Activated CD8-positive, alpha-beta memory T cell treated with anti-CD3 and anti-CD28 coated beads, Interleukin-2, amount 50 U/mL, for 1 hour (primary cell): Measurements from ENCODE around the gene SMARCC2.
"Not testable (repeated sequence)": the region's sequence is repeated elsewhere in the genome, so short reads cannot be mapped to it uniquely, and the experiment has no call there.

Experiments used
- DNase-seq: peaks from one replicate; pipeline ENCODE4 v3.0.0-alpha.2; 2020; ENCODE audit errors: extremely low read depth

The SMARCC2 gene

DNA sequence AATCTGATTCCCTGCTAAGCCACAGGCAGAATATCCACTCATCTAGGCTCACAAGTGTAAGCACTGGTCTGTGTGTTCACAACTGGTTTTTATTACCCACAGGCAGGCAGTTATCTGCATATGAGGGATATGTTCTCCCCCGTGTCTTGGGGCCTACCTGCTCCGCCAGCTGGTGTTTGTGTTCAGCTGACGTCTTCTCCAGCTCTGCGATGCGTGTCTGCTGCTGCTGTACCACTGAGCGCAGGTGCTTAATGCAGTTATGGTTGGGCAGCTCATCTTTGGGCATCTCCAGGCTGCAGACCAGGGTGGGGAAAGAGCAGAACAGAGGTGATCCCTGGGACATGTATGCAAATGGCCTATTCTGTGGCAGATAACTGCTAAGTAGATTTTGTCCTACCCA is 18.7 kb upstream of the SMARCC2 start:
- DNase-seq: no peak

DNA sequence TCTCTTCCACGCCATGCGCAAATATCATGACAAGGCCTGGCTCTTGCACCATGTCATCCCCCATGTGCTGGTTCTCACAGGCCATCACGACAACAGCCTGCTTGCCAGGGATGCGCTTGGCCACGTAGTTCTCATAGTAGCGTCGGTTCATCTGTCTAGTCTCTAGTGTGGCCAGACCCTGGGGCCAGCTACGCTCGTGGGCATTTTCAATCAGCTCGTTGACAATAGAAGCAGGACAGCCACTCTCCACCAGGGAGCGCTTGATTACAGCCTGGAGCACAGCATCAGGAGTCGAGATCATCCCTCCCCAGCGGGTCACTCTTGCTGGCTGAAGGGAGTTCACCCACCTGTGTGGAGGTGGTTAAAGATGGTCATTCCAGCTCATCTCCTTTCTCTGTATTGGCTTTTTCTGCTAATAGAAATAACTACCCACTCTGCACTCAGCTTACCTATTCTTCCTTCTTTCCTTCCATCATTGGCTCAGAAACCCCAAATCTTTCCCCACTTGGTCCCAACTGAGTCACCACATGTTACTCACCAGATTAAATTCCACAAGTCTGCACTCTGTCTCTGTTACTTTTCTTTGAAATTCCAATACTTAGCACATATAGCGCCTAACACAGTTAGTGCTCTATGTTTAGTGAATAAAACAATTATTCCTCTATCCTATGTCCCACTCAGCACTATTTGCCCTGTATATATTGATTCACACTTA is 17.3 kb upstream of the SMARCC2 start:
- DNase-seq: no peak

DNA sequence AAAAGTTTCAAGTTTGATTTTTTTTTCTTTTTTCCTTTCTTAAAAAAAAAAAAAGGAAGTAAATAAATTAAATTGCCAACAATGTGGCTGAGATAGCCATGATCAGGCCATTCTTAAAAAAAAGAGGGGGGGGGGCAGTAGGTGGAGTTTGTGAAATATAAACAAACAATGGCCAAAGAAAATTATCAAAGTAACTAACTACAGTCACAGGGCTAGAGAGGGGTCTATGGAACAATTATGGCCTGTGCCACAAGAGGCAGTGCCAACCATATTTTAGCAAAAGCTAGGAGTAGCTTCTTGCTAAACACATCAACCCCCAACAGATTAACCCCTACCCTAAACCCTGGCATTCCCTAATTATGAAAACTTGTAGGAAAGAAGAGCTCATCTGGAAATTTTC is 16.2 kb upstream of the SMARCC2 start:
- no peak for DNase-seq

DNA sequence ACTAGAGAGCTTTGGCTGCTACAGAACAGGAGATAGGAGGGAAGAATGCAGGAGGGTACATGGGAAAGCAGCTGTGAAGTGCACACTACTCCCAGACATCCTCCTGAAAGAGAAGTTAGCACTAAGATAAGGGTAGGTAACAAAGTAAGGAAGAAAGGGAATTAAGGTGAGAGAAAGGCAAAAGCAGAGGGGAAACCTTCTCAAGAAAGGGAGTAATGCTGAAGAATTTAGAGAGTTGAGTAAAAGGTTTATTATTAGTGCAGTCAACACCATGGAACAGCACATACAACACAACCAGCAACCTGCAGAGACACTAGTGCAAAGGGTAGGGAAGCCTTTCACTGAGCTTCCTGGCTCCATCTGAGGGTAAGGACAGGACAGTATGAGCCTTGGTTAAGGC is 15.0 kb upstream of the SMARCC2 start:
- no peak for DNase-seq

DNA sequence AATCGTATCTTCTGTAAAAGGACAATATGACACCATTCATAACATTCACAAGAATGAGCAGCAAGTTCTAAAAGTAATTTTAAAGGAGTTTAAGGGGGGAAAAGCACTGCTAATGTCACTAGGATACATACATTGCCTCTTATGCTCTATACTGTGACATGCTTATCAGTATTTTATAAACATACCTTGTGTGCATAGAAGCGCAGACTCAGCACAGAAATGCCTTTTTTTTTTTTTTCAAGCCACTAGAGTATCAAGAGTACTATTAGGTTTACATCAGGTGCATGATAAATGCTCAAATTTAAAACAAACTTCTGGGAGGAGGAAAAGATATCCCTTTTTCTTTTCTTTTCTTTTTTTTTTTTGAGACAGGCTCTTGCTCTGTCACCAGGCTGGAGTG is 13.6 kb upstream of the SMARCC2 start:
- DNase-seq: no peak

DNA sequence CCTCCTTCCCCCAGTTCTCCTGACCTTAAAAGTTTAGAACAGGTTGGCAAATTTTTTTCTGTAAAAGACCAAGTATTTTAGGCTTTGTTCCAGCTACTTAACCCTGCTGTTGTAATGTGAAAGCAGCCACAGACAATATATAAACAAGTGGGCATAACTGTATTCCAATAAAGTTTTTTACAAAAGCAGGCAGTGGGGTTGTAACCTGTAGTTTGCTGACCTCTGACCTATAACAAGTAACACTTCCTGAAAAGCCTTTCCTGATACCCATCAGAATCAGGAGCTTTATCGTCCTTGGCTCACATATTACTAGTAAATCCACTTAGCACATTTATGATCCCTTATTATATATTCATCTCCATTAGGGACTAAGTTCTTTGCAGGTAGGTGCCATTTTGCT is 13.1 kb upstream of the SMARCC2 start:
- no peak for DNase-seq

DNA sequence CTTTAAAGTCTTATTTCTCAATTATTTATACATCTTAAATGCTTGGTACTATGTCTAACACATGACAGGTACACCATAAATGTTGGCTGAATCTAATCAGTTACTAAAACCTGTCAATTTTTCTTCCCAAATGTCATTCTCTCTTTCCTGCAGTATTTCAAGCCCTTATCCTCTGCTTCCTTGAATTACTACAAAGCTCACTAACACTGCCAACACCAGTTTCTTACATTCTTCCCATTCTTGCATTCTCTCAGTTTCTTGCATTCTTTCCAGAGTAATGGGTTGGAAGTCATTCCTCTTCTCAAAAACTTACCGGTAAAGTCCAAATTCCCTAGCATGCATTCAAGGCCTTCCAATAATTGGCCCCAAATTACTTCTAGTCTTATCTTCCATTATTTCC is 9.6 kb upstream of the SMARCC2 start:
- no peak for DNase-seq

DNA sequence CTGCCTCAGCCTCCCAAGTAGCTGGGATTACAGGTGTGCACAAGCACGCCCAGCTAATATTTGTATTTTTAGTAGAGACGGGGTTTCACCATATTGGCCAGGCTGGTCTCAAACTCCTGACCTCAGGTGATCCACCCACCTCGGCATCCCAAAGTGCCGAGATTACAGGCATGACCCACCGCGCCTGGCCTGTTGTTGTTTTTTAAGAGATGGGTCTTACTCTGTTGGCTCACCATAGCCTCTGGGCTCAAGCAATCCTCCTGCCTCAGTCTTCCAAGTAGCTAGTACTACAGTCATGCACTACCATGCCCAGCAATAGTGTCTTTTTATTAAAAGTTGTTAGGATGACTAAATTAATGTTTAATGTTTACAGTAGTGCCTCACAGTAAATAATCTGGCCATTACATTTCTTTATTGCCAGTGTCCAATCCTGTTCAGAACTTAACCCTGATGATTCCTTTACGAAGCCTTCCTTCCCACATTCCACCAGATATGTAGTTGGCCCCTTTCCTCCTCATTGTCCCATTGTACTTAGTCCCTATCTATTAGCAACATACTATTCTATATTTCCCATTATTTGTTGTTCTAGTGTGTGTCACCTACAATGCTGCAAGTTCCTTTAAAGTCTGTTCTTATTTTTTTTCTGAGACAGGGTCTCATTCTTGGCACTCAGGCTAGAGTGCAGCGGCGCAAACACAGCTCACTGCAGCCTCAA is 8.8 kb upstream of the SMARCC2 start:
- DNase-seq: no peak

DNA sequence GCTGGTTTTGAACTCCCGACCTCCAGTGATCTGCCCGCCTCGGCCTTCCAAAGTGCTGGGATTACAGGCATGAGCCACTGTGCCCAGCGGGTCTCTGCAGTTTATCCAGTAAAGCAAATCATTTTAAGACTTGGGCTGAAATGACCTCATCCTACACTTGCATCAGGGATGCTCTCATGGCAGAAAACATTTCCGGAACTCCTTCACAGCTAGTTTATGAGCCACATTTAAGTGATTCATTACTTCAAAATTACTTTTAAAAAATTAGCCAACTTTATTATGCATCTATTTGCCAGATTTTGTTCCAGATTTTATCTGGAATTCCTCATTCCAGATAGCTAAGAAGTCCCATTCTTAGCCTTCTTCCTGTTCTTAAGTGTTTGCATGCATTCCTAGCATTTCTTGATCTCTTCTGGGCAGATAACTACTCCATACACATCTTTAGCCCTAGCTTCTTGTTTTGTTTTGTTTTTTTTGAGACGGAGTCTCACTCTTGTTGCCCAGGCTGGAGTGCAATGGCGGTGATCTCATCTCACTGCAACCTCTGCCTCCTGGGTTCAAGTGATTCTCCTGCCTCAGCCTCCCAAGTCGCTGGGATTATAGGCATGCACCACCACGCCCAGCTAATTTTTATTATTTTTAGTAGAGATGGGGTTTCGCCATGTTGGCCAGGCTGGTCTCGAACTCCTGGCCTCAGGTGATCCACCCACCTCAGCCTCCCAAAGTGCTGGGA is 7.7 kb upstream of the SMARCC2 start:
- DNase-seq: not testable (repeated sequence)

DNA sequence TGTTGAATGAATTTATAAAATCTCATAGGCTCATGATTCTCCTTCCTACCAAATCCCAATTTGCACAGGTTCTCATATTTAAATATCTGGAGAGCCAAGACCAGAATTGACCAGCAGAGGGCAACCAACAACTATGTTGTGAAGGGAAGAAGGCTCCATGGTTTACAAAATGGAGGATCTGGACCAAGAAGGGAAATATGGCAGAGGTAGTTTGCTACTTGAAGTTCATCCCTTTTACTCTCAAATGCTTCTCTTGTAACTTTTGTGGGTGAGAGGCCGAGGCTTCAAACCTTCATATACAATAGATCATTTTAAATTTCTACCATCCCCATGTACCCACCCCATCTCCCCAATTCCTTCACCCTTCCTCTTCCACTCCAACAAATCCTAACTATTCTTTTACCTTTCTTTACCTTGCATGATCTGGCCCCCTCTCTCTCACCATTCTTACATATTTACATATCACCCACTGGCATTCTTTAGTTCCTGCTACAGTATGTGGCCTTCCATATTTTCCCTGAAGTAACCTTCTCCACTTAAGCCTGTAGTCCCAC is 3.8 kb upstream of the SMARCC2 start:
- DNase-seq: peak; percentile 56

DNA sequence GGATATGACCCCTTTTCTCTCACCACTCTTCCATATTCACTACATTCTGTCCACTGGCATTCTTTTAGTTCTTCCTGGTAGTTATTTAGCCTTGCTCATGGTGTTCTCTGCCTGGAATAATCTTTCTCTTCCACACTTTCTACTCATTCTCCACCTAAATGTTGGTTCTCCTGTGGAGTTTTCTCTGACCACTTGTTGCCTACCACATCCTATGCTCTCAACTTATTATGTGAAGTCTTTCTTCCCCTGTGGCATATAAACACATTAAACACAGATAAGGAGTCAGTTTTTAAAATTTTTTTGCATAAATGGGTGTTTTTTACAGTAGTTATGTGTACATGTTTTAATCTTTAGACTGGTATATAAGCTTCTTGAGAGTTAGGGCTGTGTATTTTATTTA is 3.3 kb upstream of the SMARCC2 start:
- no peak for DNase-seq

DNA sequence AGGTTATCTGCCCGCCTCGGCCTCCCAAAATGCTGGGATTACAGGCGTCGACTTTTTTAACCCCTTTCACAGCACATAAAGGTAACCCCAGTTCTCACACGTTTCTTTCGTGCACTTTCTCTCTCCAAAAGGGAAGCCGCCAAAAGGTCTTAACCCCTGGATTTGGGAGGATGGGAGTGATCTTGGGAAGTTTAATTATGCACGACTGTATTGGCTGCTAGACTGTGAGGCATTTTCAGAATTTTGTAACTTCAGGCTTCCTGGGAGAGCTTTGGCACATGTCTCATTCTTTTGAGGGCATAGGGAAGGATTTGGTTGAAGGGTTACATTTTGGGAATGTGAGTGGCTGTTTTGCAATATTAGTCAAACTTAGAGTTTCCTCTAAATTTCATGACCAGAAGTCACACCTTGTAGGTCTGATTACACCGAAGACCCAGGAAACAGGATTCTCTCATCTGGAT is 1.4 kb upstream of the SMARCC2 start:
- DNase-seq: no peak

DNA sequence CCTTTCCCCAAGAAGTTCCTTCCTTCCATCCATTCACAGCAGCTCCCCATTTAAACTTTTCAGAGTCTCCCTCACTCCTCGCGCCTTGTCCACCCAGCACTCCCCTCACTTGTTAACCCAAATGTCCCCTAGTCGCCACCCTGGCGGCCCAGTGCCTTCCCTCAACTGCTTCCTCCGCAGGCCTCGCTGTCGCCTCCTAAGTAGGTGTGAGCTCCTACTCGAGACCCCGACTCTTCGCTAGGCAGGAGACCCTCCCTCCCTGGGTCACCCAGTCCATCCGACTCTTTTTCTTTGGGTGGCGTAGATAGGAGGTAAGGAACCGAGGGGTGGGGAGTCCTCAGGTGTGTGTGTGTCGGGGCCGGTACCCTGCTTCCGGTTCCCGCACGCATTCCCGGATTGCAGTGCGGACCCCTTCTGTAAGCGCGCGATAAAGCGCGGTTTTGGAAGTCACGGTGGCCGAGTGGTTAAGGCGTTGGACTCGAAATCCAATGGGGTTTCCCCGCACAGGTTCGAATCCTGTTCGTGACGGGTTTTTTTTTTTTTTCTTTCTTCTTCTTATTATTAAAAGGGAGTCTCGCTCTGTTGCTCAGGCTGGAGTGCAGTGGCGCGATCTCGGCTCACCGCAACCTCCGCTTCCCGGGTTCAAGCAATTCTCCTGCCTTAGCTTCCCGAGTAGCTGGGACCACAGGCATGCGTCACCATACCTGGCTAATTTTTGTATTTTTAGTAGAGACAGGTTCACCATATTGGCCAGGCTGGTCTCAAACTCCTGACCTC is 823 bp upstream of the SMARCC2 start:
- peak; percentile 18 for DNase-seq

DNA sequence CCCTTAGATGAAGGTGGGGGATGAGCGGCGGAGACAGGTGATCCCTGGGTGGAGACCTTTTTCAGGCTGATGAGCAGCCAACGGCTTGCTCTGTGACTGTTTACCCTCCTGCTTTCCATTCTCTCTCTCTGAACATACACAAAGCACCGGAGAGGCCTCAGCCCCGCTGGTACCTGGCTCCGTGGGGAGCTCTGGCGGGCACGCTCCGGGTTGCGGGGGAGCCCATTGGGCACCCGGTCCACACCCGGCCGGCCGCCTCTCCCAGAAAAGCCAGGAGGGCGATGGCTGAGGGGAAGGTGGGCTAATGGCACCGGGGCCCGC is 545 bp downstream of the SMARCC2 start:
- DNase-seq: no peak

DNA sequence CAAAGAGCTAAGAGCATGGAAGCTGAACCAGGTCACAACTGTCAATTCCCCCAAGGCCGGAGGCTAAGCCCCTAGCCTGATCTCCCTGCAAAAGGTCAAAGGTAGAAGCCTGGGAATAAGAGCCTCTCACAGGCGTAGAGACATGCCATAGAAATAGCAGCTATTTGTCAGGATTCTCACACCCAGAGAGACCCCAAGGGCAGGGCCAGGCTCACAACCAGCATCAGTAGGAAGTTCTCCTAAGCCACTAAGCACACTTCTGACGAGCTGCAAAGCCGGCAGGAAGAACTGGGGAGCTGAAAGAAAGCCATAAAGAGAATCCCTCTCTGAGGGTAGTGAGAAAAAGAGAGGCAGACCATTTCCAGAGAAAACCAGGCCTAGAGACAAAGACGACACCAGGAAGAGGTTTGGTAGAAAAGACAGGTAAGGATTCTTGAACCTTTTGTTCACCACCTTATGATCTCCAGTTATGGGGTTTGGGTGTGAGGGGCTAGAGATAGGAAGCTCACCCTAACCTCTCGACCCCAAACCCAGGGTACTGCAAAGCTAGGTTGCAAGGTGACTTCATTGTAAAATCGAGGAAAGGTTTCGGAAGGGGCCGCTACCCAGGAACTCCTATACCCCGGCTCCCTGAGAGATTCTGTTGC is 1.0 kb downstream of the SMARCC2 start:
- no peak for DNase-seq

DNA sequence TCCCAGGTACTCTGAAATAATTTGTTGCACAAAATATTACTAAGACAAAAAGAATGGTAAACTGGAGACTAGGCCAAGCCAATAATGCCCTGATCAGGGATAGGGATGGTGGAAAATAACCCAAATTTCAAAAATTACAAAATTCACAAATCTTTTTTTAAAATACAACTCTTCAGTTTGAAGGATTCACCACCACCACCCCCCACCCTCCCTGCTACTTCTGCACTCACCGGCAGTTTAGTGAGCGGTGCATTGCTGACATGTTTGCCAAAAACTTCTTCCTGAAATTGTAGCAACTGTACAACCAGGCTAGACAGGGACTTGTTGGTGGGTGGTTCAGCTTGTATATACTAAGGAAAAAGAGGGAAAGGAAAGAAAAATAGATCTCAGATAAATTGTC is 2.3 kb downstream of the SMARCC2 start:
- no peak for DNase-seq

DNA sequence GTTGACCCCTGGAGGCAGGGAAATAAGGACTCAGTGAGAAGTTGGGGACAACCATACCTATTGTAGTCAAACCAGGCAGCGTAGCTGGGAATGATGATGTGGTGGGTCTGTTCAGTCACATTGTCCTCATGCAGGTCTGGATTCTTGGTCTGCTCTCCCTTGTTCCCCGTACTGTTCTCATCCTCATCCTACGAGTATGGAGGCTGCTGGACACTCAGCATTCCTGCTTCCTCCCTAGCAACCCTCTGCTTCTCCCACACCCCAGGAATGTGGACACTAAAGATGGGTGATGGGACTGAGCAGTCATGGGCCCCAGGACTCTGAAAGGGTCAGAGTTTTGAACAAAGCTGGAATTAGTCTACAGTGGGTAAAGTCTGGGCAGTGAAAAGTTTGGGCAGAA is 10.9 kb downstream of the SMARCC2 start:
- DNase-seq: no peak

DNA sequence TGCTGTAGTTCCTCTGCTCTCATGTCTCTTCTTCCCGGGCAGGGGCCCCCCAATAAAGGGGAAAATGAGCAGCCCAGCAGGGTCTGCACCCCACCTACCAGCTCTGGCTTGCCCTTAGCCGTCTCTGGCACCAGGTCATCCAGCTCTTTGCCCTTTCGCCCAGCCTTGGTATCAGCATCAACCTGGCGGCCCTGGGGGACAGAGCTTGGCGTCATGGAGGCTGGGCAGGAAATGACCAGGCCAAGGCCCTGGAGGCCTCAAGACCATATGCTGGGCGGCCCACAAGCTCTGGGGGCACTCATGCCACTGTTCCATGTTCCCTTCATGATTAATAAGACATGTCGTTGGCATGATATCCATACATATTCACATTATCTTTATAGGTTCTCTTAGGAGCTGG is 16.4 kb downstream of the SMARCC2 start:
- no peak for DNase-seq

DNA sequence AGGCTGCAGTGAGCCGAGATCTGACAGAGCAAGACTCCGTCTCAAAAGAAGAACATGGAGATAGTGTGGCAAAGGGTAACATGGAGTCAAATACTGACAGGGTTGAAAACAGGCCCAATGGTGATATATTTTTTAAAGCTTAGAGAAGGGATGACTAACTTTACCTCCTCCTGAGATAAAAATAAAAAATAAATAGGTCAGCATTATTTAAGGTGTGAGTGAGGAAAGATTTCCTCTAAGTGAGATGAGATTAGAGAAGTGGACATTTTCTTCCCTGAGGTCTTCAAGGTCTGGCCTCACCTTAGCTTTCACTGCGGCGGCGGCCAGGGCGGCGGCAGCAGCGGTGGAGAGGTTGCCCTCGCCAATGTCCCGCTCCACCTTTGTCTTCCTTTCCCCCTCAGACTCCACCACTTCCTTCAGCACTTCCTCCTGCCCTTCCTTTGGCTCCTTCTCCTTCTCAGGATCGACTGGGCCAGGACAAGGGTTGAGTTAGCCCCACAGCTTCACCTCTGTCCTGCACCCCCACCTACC is 20.0 kb downstream of the SMARCC2 start:
- no peak for DNase-seq

DNA sequence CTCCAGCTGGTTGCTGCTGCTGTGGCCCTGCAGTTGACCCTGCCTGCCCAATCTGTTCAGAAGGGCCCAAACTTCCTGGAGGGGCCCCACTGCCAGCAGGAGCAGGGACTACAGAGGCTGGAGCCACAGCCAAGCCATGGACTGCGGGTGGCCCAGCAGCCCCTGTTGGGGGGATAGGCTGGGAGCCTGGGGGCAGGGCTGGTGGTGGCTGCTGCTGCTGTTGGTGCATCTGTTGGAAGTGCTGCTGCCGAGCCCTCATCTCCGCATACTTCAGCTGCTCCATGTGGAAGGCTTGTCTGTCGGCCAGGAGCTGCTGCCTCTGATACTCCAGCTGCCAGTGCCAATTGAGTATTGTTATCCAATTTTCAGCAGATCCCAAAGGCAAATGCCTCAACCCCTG is 23.9 kb downstream of the SMARCC2 start:
- DNase-seq: no peak

DNA sequence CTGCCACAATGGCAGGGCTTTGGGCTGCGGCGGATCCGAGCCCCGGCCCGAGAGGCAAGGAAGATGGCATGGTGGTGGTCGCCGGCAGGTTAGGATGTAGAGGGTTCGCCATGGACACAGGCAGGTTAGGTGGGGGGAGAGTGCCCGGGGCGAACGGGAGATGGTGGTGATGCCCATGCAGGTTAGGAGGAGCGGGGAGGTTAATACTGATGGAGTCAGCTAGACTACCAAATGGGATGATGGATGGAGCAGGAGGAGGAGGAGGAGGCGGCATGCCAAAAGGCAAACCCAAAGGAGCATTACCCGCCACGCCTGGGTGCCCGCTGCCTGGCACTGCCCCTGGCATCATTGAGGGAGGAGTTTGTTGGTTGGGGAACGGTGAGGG is 24.9 kb downstream of the SMARCC2 start:
- DNase-seq: no peak
